Stomach (tissue), 9 donors: ENCODE results near the gene NSUN6. TPM values are rescaled to one million over a fixed set of nuclear protein-coding genes. Genes with fewer than 3 reads are reported as not detected.

Experiments
- DNase-seq, 2 donors: peaks; one replicate each; pipeline versions ENCODE4 v3.0.0 to v3.0.0-alpha.2; 2013 to 2019
- H3K27ac ChIP-seq, 5 donors: fragments of 200-600 bp in 4 of 5; sonication (generic) in 4 of 5; one replicate each; pipeline ENCODE4 v1.5.1; 2013 to 2019; ENCODE audit warnings: mild to moderate bottlenecking in 1 of 5, moderate library complexity in 1 of 5
- H3K27me3 ChIP-seq, 3 donors: fragments of 200-600 bp; sonication (generic); one replicate each; pipeline ENCODE4 v1.5.1; 2017 to 2019; ENCODE audit warnings: mixed run types in 1 of 3
- H3K36me3 ChIP-seq, 4 donors: fragments of 200-600 bp; sonication (generic); 1 replicate in 3 of 4; 2 replicates in 1 of 4; pipeline ENCODE4 v1.5.1; 2016 to 2019
- H3K4me1 ChIP-seq, 4 donors: fragments of 200-600 bp; sonication (generic); one replicate each; pipeline ENCODE4 v1.5.1; 2016 to 2019
- H3K4me3 ChIP-seq, 4 donors: fragments of 200-600 bp; sonication (generic) in 3 of 4; one replicate each; pipeline ENCODE4 v1.5.1; 2016 to 2019; ENCODE audit warnings: mild to moderate bottlenecking in 1 of 4
- H3K9me3 ChIP-seq, 4 donors: fragments of 200-600 bp; sonication (generic); one replicate each; pipeline ENCODE4 v1.5.1; 2016 to 2019
- CTCF ChIP-seq, 7 experiments: fragments of 450-650 bp in 4 of 7; fragments of 200-600 bp in 3 of 7; sonication (generic) in 3 of 7; IDR thresholded peaks; one replicate each; pipeline ENCODE4 v1.5.1; 2016 to 2019; ENCODE audit warnings: antibody characterized with exemption in 7 of 7, control low read depth in 2 of 7, mild to moderate bottlenecking in 1 of 7
- EP300 ChIP-seq: sonication (generic); formaldehyde crosslinking; IDR thresholded peaks from one replicate; pipeline ENCODE4 v1.6.1; 2017; ENCODE audit warnings: antibody characterized with exemption
- POLR2A ChIP-seq, 4 donors: fragments of 450-650 bp; IDR thresholded peaks; one replicate each; pipeline ENCODE4 v1.6.1; 2016; ENCODE audit warnings: antibody characterized with exemption in 4 of 4, control low read depth in 2 of 4, mild to moderate bottlenecking in 1 of 4, moderate library complexity in 1 of 4
- POLR2AphosphoS5 ChIP-seq, 3 donors: sonication (generic); formaldehyde crosslinking; IDR thresholded peaks; one replicate each; pipeline ENCODE4 v1.6.1; 2016; ENCODE audit warnings: antibody characterized with exemption in 3 of 3
- WGBS, 5 donors: extraction: QIAGEN DNeasy Blood & Tissue Kit in 3 of 5; methylation state at CpG; one replicate each; pipeline versions ENCODE4 v1.1.5 to v1.1.7; 2013 to 2018; 5-methylcytosine and 5-hydroxymethylcytosine counted together
- intact Hi-C: fragments of 100-400 bp; cut with DNase I; formaldehyde crosslinking; loops from one replicate; pipeline ENCODE4 v1.15.1; 2023; ENCODE audit warnings: low total_unique reads
- polyA plus RNA-seq, 3 donors: library from polyadenylated mRNA; stranded (reverse); fragments of 200-250 nt; gene quantifications; one replicate each; pipeline ENCODE4 v1.2.3, GENCODE V29; 2013
- total RNA-seq, 5 donors: library from RNA; depleted of rRNA; stranded (reverse); fragments of >200 nt; gene quantifications; one replicate each; pipeline versions ENCODE4 v1.1.0 to v1.2.3, GENCODE V29; 2014 to 2016
- donor health status: healthy with polysubstance abuse.
- donor health status: Bipolar disorder and iron deficiency.
- donor health status: healthy.

The NSUN6 gene
- total and polyA plus RNA-seq, 8 donors: 3.1 to 52.7 (median 8.2) TPM

GRCh38 chr10:18557960-18558359 is 93.4 kb downstream of the NSUN6 start:
- TF ChIP-seq CTCF (IDR thresholded peaks at IDR 0.05) (no peak), EP300 (no peak), POLR2AphosphoS5 (IDR thresholded peaks at IDR 0.05) (no peak), POLR2A (IDR thresholded peaks at IDR 0.05) (no peak)
- WGBS, 5 donors: 87 to 100% (median 98%) methylated on average over 1 of the region's 1 CpG
- no peak overlapping the region for H3K4me3 ChIP-seq
- no peaks in the 10 kb centered on the region for H3K4me1 ChIP-seq
- peaks cover 0 to 90% (median 82%) of the 10 kb centered on the region in 4 donors for H3K36me3 ChIP-seq
- H3K27me3 ChIP-seq: no peaks in the 10 kb centered on the region
- DNase-seq: no peak
- peaks cover 0 to 23% (median 2%) of the 10 kb centered on the region in 4 donors for H3K9me3 ChIP-seq
- intact Hi-C loops: no loop called here
- no peak overlapping the region for H3K27ac ChIP-seq

DNA sequence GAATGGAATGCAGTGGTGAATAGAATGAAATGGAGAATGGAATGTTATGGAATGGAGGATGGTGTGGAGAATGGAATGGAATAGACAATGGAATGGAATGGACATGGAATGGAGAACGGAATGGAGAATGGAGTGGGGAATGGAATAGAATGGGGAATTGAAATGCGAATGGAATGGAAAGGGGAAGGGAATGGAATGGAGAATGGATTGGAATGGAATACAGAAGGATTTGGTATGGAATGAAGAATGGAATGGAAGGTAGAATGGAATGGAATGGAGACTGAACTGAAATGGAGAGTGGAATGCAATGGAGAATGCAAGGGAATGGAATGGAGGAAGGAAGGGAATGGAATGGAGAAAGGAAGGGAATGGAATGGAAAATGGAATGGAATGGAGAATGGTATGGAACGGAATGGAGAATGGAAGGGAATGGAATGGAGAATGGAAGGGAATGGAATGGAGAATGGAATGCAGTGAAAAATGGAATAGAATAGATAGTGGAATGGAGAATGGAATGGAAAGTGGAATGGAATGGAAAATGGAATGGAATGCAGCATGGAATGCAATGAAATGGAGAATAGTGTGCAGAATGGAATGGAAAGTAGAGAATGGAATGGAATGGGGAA is 94.8 kb downstream of the NSUN6 start:
- no peak overlapping the region for H3K27ac ChIP-seq
- peaks cover 0 to 11% (median 2%) of the 10 kb centered on the region in 4 donors for H3K9me3 ChIP-seq
- peaks cover 0 to 86% (median 80%) of the 10 kb centered on the region in 4 donors for H3K36me3 ChIP-seq
- H3K4me1 ChIP-seq: no peaks in the 10 kb centered on the region
- intact Hi-C loops: no loop called here
- TF ChIP-seq POLR2AphosphoS5 (IDR thresholded peaks at IDR 0.05): no peak
- TF ChIP-seq EP300: no peak
- no peak for TF ChIP-seq POLR2A (IDR thresholded peaks at IDR 0.05)
- TF ChIP-seq CTCF (IDR thresholded peaks at IDR 0.05): no peak
- 95 to 98% (median 97%) methylated on average over 3 of the region's 3 CpGs for WGBS, 5 donors
- no peak overlapping the region for H3K4me3 ChIP-seq
- no peak for DNase-seq
- H3K27me3 ChIP-seq: no peaks in the 10 kb centered on the region

DNA sequence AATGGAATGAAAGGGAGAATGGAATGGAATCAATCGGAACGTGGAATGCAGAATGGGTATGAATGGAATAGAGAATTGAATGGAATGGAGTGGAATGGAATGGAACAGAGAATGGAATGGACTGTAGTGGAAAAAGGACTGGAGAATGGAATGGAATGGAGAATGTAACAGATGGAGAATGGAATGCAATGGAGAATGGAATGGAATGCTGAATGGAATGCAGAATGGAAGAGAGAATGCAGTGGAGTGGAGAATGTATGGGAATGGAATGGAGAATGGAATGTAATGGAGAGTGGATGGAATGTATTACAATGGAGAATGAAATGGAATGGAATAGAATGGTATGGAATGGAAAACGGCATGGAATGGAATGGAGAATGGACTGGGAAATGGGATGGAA is 96.9 kb downstream of the NSUN6 start:
- Histone ChIP-seq H3K36me3 (peaks cover 4 to 90% (median 80%) of the 10 kb centered on the region in 4 donors), H3K4me1 (no peaks in the 10 kb centered on the region), H3K27me3 (no peaks in the 10 kb centered on the region), H3K27ac (no peak overlapping the region), H3K9me3 (peaks cover 0 to 6% (median 0%) of the 10 kb centered on the region in 4 donors), H3K4me3 (no peak overlapping the region)
- intact Hi-C loops: no loop called here
- TF ChIP-seq POLR2A (IDR thresholded peaks at IDR 0.05) (no peak), EP300 (no peak), POLR2AphosphoS5 (IDR thresholded peaks at IDR 0.05) (no peak), CTCF (IDR thresholded peaks at IDR 0.05) (no peak)
- WGBS, 5 donors: 88 to 99% (median 96%) methylated on average over 3 of the region's 3 CpGs
- DNase-seq: no peak

DNA sequence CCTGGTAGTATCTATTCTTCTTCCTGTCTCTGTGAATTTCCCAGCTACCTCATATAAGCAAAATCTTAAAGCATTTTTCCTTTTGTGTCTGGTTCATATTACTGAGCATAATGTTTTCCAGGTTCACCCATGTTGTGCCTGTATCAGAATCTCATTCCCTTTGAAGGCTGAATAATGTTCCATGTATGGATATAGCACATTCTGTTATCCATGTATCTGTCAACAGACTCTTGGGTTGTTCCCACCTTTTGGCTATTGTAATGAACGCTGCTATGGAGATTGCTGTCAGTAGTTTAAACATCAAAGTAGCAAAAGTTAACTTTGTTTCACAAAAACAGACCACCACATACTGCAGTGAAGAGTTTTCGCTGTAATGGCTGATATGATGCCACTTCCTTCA is 99.9 kb downstream of the NSUN6 start:
- 94 to 100% (median 96%) methylated on average over 2 of the region's 2 CpGs for WGBS, 5 donors
- no peak for DNase-seq
- intact Hi-C loops: no loop called here
- no peaks in the 10 kb centered on the region for H3K4me1 ChIP-seq
- TF ChIP-seq EP300 (no peak), CTCF (IDR thresholded peaks at IDR 0.05) (no peak), POLR2AphosphoS5 (IDR thresholded peaks at IDR 0.05) (no peak), POLR2A (IDR thresholded peaks at IDR 0.05) (no peak)
- no peak overlapping the region for H3K27ac ChIP-seq
- no peaks in the 10 kb centered on the region for H3K9me3 ChIP-seq
- no peak overlapping the region for H3K4me3 ChIP-seq
- H3K36me3 ChIP-seq: peaks cover 4 to 89% (median 67%) of the 10 kb centered on the region in 4 donors
- no peaks in the 10 kb centered on the region for H3K27me3 ChIP-seq
